Measurements from ENCODE around the gene RAET1L. TPM values are rescaled to one million over a fixed set of nuclear protein-coding genes. Genes with fewer than 3 reads are reported as not detected.
"Not testable (repeated sequence)": the region's sequence is repeated elsewhere in the genome, so short reads cannot be mapped to it uniquely, and the experiment has no call there.

The RAET1L gene
- total RNA-seq, 1 experiment from 2014 or later, result not detected

GRCh38 chr6:150016324-150017185 is 8.8 kb downstream of the RAET1L start:
- POLR2A ChIA-PET, result interaction anchor here (0.5 kb wide), 1 partner anchor 66 kb away, joined by 4 read pairs; no protein-coding TSS in a partner anchor
- ATAC-seq (peak; percentile 46), DNase-seq (ENCODE audit: low spot score) (no peak)
- Mint-ChIP-seq H3K4me3 (no peak overlapping the region), H3K4me1 (peaks cover 10% of the 10 kb centered on the region), H3K9me3 (no peaks in the 10 kb centered on the region), H3K27ac (no peak overlapping the region), H3K27me3 (ENCODE audit: low read depth) (peaks cover 93% of the 10 kb centered on the region), H3K36me3 (no peaks in the 10 kb centered on the region)
- TF ChIP-seq CTCF (IDR thresholded peaks at IDR 0.05), result peak; percentile 66
- TF ChIP-seq ZNF219 (CRISPR knock-in tag; IDR thresholded peaks at IDR 0.05; ENCODE audit: borderline replicate concordance), result no peak
- CTCF ChIA-PET, result interaction anchor here (0.6 to 1.3 kb wide), 22 partner anchors 8 to 379 kb away, joined by 3 to 18 read pairs (median 4); partner anchors contain the start of genes RAET1L and ULBP1

DNA sequence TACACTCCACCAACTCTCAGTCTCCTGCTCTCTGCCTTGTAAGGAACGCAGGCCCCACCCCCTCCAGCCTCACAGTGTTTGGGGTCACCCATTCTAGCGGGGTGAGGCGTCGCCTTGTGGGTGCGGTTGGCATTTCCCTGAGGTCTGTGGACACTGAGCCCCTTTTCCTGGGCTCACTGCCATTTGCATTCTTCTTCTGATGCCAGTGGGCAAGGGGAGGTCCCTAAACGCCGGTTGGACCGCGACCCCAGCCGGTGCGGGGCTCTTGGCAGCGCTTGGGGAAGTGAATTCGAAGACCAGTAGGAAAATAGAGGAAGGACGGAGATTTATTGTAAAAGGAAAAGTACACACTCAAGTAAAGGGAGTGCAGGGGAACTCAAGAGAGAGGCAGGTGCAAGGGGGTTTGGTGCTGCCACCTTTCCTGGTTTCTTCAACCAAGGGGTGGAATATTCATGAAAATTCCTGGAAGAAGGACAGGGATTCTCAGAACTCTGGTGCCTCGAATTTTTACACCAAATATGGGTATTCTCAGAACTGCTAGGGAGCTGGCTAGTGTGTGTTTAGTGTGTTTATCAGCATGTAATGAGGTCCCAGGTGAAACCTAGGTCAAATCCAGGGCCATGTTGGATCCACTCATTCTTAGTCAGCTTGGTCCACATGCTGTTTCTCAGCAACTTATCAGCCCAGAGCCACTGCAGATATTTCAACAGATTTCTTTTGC is 9.9 kb downstream of the RAET1L start:
- H3K36me3 Mint-ChIP-seq; DNase-seq (ENCODE audit: low spot score); POLR2A ChIA-PET; CTCF ChIA-PET; H3K9me3 Mint-ChIP-seq; H3K27ac Mint-ChIP-seq: not testable (repeated sequence)
- Mint-ChIP-seq H3K4me1 (peaks cover 10% of the 10 kb centered on the region), H3K4me3 (peak overlapping the region; percentile 49), H3K27me3 (ENCODE audit: low read depth) (peaks cover 93% of the 10 kb centered on the region)
- peak; percentile 90 for ATAC-seq

DNA sequence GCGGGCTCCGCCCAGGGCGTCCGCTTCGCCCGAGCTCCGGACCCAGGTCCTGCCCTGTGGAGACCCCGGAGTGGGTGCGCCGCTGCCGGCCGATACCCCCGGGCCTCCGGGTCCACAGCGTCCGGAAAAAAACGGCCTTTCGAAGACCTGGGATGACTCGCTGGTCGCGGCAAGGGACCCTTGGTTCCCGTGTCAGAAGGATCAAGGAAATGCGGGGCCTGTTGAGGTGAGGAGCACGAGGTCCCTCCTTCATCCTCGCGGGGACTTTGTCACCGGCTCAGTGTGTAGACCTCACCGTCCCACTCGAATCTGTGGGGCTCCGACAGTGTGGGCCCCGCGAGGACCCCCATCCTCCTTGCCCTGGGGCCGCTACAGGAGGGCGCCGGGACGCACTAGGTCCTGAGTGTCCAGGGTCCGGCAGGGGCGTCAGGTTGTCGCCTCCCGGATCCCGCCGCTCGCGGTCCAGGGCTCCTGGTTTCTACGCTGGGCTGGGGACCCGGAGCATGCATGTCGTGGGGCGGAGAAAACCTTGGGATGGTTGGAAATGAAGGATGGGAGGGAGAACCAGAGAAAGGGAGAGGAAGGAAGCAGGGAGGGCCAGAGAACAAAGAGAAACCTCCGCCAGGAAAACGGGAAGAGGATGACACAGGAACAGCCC is 10.6 kb downstream of the RAET1L start:
- Mint-ChIP-seq H3K4me1 (peaks cover 10% of the 10 kb centered on the region), H3K4me3 (peak overlapping the region; percentile 49), H3K27me3 (ENCODE audit: low read depth) (peaks cover 97% of the 10 kb centered on the region)
- POLR2A ChIA-PET; H3K36me3 Mint-ChIP-seq; CTCF ChIA-PET; DNase-seq (ENCODE audit: low spot score); H3K9me3 Mint-ChIP-seq; H3K27ac Mint-ChIP-seq: not testable (repeated sequence)
- peak; percentile 29; the same call in 1 of the 2 replicates for ATAC-seq

DNA sequence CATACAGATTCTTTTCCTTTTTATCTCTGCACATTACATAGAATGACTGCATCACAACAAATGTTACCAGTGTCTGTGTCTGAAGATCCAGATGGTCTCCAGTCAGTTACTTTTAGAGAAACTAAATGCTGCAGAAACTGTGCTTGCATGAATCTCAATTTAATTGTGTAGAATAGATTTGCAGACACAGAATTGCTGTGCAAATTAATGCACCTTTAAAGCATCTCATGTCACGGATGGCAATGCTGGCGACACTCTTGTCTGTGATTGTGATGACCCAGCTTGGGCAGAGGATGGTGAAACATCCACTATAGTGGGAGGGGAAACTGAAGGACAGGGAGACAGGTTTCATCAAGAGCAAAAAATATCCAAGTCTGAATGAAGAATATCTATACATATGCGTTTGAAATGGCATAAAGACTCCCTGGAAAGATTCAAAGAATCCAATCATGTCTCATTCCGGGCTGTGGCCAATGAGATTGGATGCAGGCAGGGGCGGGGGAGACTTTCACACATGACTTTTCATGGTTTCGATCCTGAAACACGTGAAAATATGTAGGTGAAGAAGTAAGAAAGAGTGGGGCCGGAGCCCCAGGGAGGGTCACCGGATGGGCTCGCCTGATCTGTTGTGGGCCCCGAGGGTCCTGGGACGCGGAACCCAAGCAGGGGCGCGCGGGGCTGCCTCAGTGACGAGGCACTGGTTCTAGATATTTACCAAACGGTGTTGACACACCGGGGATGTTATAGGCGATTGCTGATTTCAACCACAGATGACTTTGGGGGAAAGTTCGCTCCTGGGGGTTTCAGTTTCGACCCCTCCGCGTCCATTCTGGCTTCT is 11.3 kb downstream of the RAET1L start:
- Mint-ChIP-seq H3K27me3 (ENCODE audit: low read depth) (peaks cover 99% of the 10 kb centered on the region), H3K4me3 (peak overlapping the region; percentile 63), H3K4me1 (peaks cover 10% of the 10 kb centered on the region)
- DNase-seq (ENCODE audit: low spot score); H3K36me3 Mint-ChIP-seq; H3K9me3 Mint-ChIP-seq; H3K27ac Mint-ChIP-seq; POLR2A ChIA-PET; CTCF ChIA-PET: not testable (repeated sequence)
- peak; percentile 8; the same call in 1 of the 2 replicates for ATAC-seq

- CTCF ChIA-PET; POLR2A ChIA-PET; ATAC-seq; DNase-seq (ENCODE audit: low spot score); H3K9me3 Mint-ChIP-seq; H3K4me3 Mint-ChIP-seq; H3K36me3 Mint-ChIP-seq; H3K27ac Mint-ChIP-seq: not testable (repeated sequence)
- peaks cover 100% of the 10 kb centered on the region for H3K27me3 Mint-ChIP-seq (ENCODE audit: low read depth)
- H3K4me1 Mint-ChIP-seq, result peaks cover 10% of the 10 kb centered on the region
Observed at GRCh38 chr6:150012846-150013784, 12.2 kb downstream of the RAET1L start.

GRCh38 chr6:150008588-150008987 is 16.7 kb downstream of the RAET1L start:
- Mint-ChIP-seq H3K4me1 (peaks cover 11% of the 10 kb centered on the region), H3K36me3 (no peaks in the 10 kb centered on the region), H3K27ac (no peak overlapping the region), H3K27me3 (ENCODE audit: low read depth) (peaks cover 96% of the 10 kb centered on the region), H3K9me3 (no peaks in the 10 kb centered on the region), H3K4me3 (no peak overlapping the region)
- ChIA-PET POLR2A (no interaction called here), CTCF (interaction anchor here (0.9 to 1.5 kb wide), 2 partner anchors 8 to 11 kb away, joined by 3 to 4 read pairs; no protein-coding TSS in a partner anchor)
- ATAC-seq, result no peak
- DNase-seq (ENCODE audit: low spot score), result no peak
- TF ChIP-seq FOXK1 (CRISPR knock-in tag; IDR thresholded peaks at IDR 0.05) (no peak), ZNF263 (CRISPR knock-in tag; IDR thresholded peaks at IDR 0.05; ENCODE audit: low read depth) (no peak), PRRX2 (CRISPR knock-in tag; IDR thresholded peaks at IDR 0.05) (no peak), TCF7 (CRISPR knock-in tag; IDR thresholded peaks at IDR 0.05; ENCODE audit: low read depth) (no peak), MAX (CRISPR knock-in tag; IDR thresholded peaks at IDR 0.05) (no peak)
- TF ChIP-seq, protein P1, sequence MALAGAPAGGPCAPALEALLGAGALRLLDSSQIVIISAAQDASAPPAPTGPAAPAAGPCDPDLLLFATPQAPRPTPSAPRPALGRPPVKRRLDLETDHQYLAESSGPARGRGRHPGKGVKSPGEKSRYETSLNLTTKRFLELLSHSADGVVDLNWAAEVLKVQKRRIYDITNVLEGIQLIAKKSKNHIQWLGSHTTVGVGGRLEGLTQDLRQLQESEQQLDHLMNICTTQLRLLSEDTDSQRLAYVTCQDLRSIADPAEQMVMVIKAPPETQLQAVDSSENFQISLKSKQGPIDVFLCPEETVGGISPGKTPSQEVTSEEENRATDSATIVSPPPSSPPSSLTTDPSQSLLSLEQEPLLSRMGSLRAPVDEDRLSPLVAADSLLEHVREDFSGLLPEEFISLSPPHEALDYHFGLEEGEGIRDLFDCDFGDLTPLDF (CRISPR knock-in tag; IDR thresholded peaks at IDR 0.05), result no peak
- TF ChIP-seq, protein P2, sequence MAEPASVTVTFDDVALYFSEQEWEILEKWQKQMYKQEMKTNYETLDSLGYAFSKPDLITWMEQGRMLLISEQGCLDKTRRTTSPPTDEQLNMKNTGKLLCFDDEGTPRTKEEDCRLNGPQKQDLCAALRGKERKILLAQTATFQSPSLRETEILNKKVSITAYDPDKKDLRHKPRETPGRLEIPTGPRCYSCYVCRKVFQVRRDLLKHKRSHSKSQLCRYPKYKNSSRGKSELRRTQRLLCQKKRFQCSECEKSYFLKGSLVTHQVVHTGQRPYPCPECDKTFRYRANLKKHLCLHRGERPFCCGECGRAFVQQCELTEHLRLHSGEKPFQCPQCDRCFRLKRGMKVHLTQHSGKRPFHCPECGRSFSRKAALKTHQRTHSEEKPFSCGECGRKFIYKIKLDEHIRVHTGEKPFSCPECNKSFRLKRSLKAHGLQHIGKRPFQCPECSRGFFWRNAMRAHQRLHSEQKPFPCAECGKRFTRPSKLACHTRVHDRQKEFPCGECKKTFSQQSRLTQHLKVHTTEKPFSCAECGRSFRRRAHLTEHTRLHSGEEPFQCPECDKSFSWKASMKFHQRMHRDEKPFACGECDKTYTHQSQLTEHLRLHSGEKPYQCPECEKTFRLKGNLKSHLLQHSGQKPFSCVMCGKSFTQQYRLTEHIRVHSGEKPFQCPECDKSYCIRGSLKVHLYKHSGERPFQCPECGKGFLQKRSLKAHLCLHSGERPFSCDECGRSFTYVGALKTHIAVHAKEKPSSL (CRISPR knock-in tag; conservative IDR thresholded peaks at IDR 0.05), result no peak

All from WTC11 (cell line).